Transverse colon (tissue), 3 donors: ENCODE data around the gene U2AF2.

Experiments used
- CTCF ChIP-seq, 5 experiments: fragments of 200-600 bp in 3 of 5; fragments of 450-650 bp in 2 of 5; sonication (generic) in 3 of 5; IDR thresholded peaks; 1 replicate in 2 of 5; 2 replicates in 3 of 5; pipeline ENCODE4 v1.5.1; 2016 to 2017; ENCODE audit warnings: antibody characterized with exemption in 5 of 5, inconsistent platforms in 3 of 5, mild to moderate bottlenecking in 2 of 5, moderate library complexity in 1 of 5
- EP300 ChIP-seq: sonication (generic); formaldehyde crosslinking; IDR thresholded peaks from one replicate; pipeline ENCODE4 v1.6.1; 2017; ENCODE audit warnings: antibody characterized with exemption, low read depth
- POLR2A ChIP-seq: fragments of 450-650 bp; IDR thresholded peaks from one replicate; pipeline ENCODE4 v1.6.1; 2016; ENCODE audit warnings: antibody characterized with exemption, mild to moderate bottlenecking, moderate library complexity

- TF ChIP-seq POLR2A (no peak), CTCF (IDR thresholded peaks at IDR 0.05) (no peak), EP300 (no peak)
Measured at GRCh38 chr19:55699221-55699620, 44.4 kb downstream of the U2AF2 start.
